ENCODE data around the gene SLC39A7.

Gene SLC39A7

GRCh38 chr6:33200219-33201146 is at the start of gene SLC39A7, which contains the start of gene RXRB:
Gene SLC39A7, plus strand, starts transcription at chr6:33200867. Its CDS starts 379 bp downstream, at chr6:33201246.
Gene RXRB, minus strand, starts transcription at chr6:33200665. Its CDS starts 189 bp downstream, at chr6:33200476.
- peak; percentile 94 for DNase-seq (ENCODE audit: low read depth, low spot score)
- POLR2A ChIA-PET = interaction anchor here (1.6 kb wide), 1 partner anchor 8 kb away, joined by 5 read pairs; the partner anchor contains the start of gene RING1
- no peak for TF ChIP-seq CTCF (IDR thresholded peaks at IDR 0.05; ENCODE audit: insufficient read depth, low read length, missing control alignments)
- H3K4me3 ChIP-seq (ENCODE audit: low read depth, low read length) = peak within 1 kb of the TSS; percentile 72
- CTCF ChIA-PET = no interaction called here

GRCh38 chr6:33151050-33151449 is 49.6 kb upstream of the SLC39A7 start:
- ChIA-PET CTCF (interaction anchor here (2.1 to 9.9 kb wide), 7 partner anchors 8 to 136 kb away, joined by 5 to 83 read pairs (median 62); no protein-coding TSS in a partner anchor), POLR2A (no interaction called here)
- DNase-seq (ENCODE audit: low read depth, low spot score) = no peak
- H3K4me3 ChIP-seq (ENCODE audit: low read depth, low read length) = no peak overlapping the region
- no peak for TF ChIP-seq CTCF (IDR thresholded peaks at IDR 0.05; ENCODE audit: insufficient read depth, low read length, missing control alignments)

- no peak for DNase-seq (ENCODE audit: low read depth, low spot score)
- no peak for TF ChIP-seq CTCF (IDR thresholded peaks at IDR 0.05; ENCODE audit: insufficient read depth, low read length, missing control alignments)
- ChIA-PET POLR2A (no interaction called here), CTCF (interaction anchor here (0.8 to 3.4 kb wide), 5 partner anchors 9 to 94 kb away, joined by 3 to 10 read pairs (median 4); no protein-coding TSS in a partner anchor)
- no peak overlapping the region for H3K4me3 ChIP-seq (ENCODE audit: low read depth, low read length)
These were observed 46.3 kb upstream of the SLC39A7 start for GRCh38 chr6:33154349-33154748.

GRCh38 chr6:33156561-33156960 is 44.1 kb upstream of the SLC39A7 start:
- TF ChIP-seq CTCF (IDR thresholded peaks at IDR 0.05; ENCODE audit: insufficient read depth, low read length, missing control alignments) = no peak
- ChIA-PET CTCF (interaction anchor here (1.1 to 7.8 kb wide), 4 partner anchors 9 to 223 kb away, joined by 3 to 83 read pairs (median 4); no protein-coding TSS in a partner anchor), POLR2A (no interaction called here)
- DNase-seq (ENCODE audit: low read depth, low spot score) = no peak
- H3K4me3 ChIP-seq (ENCODE audit: low read depth, low read length) = no peak overlapping the region

GRCh38 chr6:33156964-33157363 is 43.7 kb upstream of the SLC39A7 start:
- no peak overlapping the region for H3K4me3 ChIP-seq (ENCODE audit: low read depth, low read length)
- ChIA-PET CTCF (interaction anchor here (0.7 to 7.8 kb wide), 5 partner anchors 9 to 223 kb away, joined by 3 to 83 read pairs (median 5); no protein-coding TSS in a partner anchor), POLR2A (no interaction called here)
- no peak for DNase-seq (ENCODE audit: low read depth, low spot score)
- TF ChIP-seq CTCF (IDR thresholded peaks at IDR 0.05; ENCODE audit: insufficient read depth, low read length, missing control alignments) = no peak

GRCh38 chr6:33160096-33160495 is 40.6 kb upstream of the SLC39A7 start:
- no peak for TF ChIP-seq CTCF (IDR thresholded peaks at IDR 0.05; ENCODE audit: insufficient read depth, low read length, missing control alignments)
- DNase-seq (ENCODE audit: low read depth, low spot score) = no peak
- POLR2A ChIA-PET = no interaction called here

More at GRCh38 chr6:33160096-33160495, 40.6 kb upstream of the SLC39A7 start:
- CTCF ChIA-PET = interaction anchor here (1.3 to 7.9 kb wide), 7 partner anchors 12 to 175 kb away, joined by 4 to 91 read pairs (median 17); no protein-coding TSS in a partner anchor
- no peak overlapping the region for H3K4me3 ChIP-seq (ENCODE audit: low read depth, low read length)

Data from AG04449 (cell line).